ENCODE data around the gene CELF2.

GRCh38 chr10:11381023-11381422 lies 363.4 kb downstream of the CELF2 start:
- no peak for TF ChIP-seq CTCF (IDR thresholded peaks at IDR 0.05)
- no peak for TF ChIP-seq POLR2AphosphoS5 (IDR thresholded peaks at IDR 0.05)
